WTC11 (cell line): ENCODE results near the gene TTC28. TPM values are rescaled to one million over a fixed set of nuclear protein-coding genes. Genes with fewer than 3 reads are reported as not detected.

ENCODE experiments used
- ATAC-seq: fragments of 200-7000 bp; cut with Tn5 transposase; 2 replicates; pipeline ENCODE4 v1.10.0; 2021; ENCODE audit warnings: mild to moderate bottlenecking, moderate library complexity
- CTCF ChIA-PET: fragments of 300-600 bp; sonication (Branson Sonifier 250); formaldehyde crosslinking; loops from one replicate; lab custom pipeline; 2021; ENCODE audit warnings: antibody characterized with exemption; lab: Charles Lee
- POLR2A ChIA-PET: fragments of 350-600 bp; sonication (Branson Sonifier 250); formaldehyde crosslinking; loops from one replicate; lab custom pipeline; 2021; ENCODE audit warnings: antibody characterized with exemption; lab: Charles Lee
- DNase-seq: peaks from one replicate; pipeline ENCODE4 v3.0.0; 2021; ENCODE audit warnings: low spot score
- H3K27ac Mint-ChIP-seq: 2 replicates; pipeline ENCODE4 v1.8.0; 2021; ENCODE audit warnings: mixed read lengths
- H3K27me3 Mint-ChIP-seq: 2 replicates; pipeline ENCODE4 v1.8.0; 2021; ENCODE audit warnings: low read depth, mild to moderate bottlenecking, moderate library complexity, mixed read lengths
- H3K36me3 Mint-ChIP-seq: 2 replicates; pipeline ENCODE4 v1.8.0; 2021; ENCODE audit warnings: mixed read lengths
- H3K4me1 Mint-ChIP-seq: 2 replicates; pipeline ENCODE4 v1.8.0; 2022; ENCODE audit warnings: mixed read lengths
- H3K4me3 Mint-ChIP-seq: 2 replicates; pipeline ENCODE4 v1.8.0; 2021; ENCODE audit warnings: mild to moderate bottlenecking, moderate library complexity, mixed read lengths
- H3K9me3 Mint-ChIP-seq: 2 replicates; pipeline ENCODE4 v1.8.0; 2021; ENCODE audit warnings: mixed read lengths
- HMGA2 ChIP-seq: fragments of 250-450 bp; sonication (Bioruptor Pico); IDR thresholded peaks from 2 replicates; pipeline ENCODE4 v1.4.0; 2021; ENCODE audit warnings: mild to moderate bottlenecking, moderate library complexity
- IRF2 ChIP-seq: sonication (generic); formaldehyde crosslinking; IDR thresholded peaks from 2 replicates; pipeline ENCODE4 v1.8.0; 2022; ENCODE audit warnings: low read depth, missing genetic modification reagents, borderline replicate concordance
- JUN ChIP-seq: sonication (generic); formaldehyde crosslinking; IDR thresholded peaks from 2 replicates; pipeline ENCODE4 v1.8.0; 2023; ENCODE audit warnings: mild to moderate bottlenecking, missing genetic modification reagents
- NR2C2 ChIP-seq: sonication (generic); formaldehyde crosslinking; IDR thresholded peaks from 2 replicates; pipeline ENCODE4 v1.8.0; 2022; ENCODE audit warnings: mild to moderate bottlenecking, missing genetic modification reagents
- NR3C1 ChIP-seq: sonication (generic); formaldehyde crosslinking; conservative IDR thresholded peaks from 2 replicates; pipeline ENCODE4 v1.8.1; 2023; ENCODE audit warnings: low read depth, mild to moderate bottlenecking, missing genetic modification reagents
- OVOL2 ChIP-seq: fragments of 250-450 bp; sonication (Bioruptor Pico); IDR thresholded peaks from 2 replicates; pipeline ENCODE4 v1.9.0; 2021; ENCODE audit warnings: mild to moderate bottlenecking, borderline replicate concordance
- RELA ChIP-seq: sonication (generic); formaldehyde crosslinking; IDR thresholded peaks from 2 replicates; pipeline ENCODE4 v1.8.1; 2022; ENCODE audit warnings: missing genetic modification reagents, mild to moderate bottlenecking, borderline replicate concordance
- SMAD3 ChIP-seq: sonication (generic); formaldehyde crosslinking; IDR thresholded peaks from 2 replicates; pipeline ENCODE4 v1.8.0; 2022; ENCODE audit warnings: missing genetic modification reagents, mild to moderate bottlenecking, borderline replicate concordance
- SMAD4 ChIP-seq: sonication (generic); formaldehyde crosslinking; IDR thresholded peaks from 2 replicates; pipeline ENCODE4 v1.8.0; 2022; ENCODE audit warnings: mild to moderate bottlenecking, missing genetic modification reagents
- total RNA-seq: library from RNA; stranded (reverse); gene quantifications from 3 replicates; pipeline ENCODE4 v1.2.3, GENCODE V29; 2021
- TF ChIP-seq, protein P1 (sequence below): sonication (generic); formaldehyde crosslinking; IDR thresholded peaks from 2 replicates; pipeline ENCODE4 v1.8.1; 2023; ENCODE audit warnings: mild to moderate bottlenecking, missing genetic modification reagents
- TF ChIP-seq, protein P2 (sequence below): sonication (generic); formaldehyde crosslinking; IDR thresholded peaks from 2 replicates; pipeline ENCODE4 v1.8.1; 2023; ENCODE audit warnings: mild to moderate bottlenecking, missing genetic modification reagents
- TF ChIP-seq, protein P3 (sequence below): fragments of 250-450 bp; sonication (Bioruptor Pico); IDR thresholded peaks from 2 replicates; pipeline ENCODE4 v1.9.0; 2021; ENCODE audit warnings: mild to moderate bottlenecking, borderline replicate concordance
- TF ChIP-seq, protein P4 (sequence below): sonication (generic); formaldehyde crosslinking; IDR thresholded peaks from 2 replicates; pipeline ENCODE4 v1.8.1; 2022; ENCODE audit warnings: low read depth, mild to moderate bottlenecking, moderate library complexity, missing genetic modification reagents, borderline replicate concordance
- TF ChIP-seq, protein P5 (sequence below): sonication (generic); formaldehyde crosslinking; IDR thresholded peaks from 2 replicates; pipeline ENCODE4 v1.8.1; 2022; ENCODE audit warnings: missing genetic modification reagents, borderline replicate concordance
- TF ChIP-seq, protein P6 (sequence below): sonication (generic); formaldehyde crosslinking; IDR thresholded peaks from 2 replicates; pipeline ENCODE4 v1.8.0; 2023; ENCODE audit warnings: missing genetic modification reagents

TTC28 gene
- total RNA-seq, 1 experiment from 2014 or later: 13.0 TPM

DNA sequence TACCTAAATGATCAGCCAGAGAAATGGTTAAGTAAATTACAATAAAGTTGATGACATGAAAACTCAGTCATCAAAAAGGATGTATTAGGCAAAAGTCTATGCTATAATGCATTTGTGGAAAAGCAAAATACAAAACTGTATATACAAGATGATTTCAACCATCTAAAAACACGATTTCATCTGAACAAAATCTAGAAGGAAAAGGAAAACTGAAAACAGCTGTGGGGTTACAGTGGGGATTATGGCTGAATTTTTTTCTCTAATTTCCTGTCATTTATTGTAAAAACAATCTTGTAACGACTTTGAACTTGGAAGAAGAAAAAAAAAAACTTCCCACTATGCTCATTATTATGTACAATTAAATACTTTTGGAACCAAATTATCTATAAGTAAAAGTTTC lies 31.7 kb upstream of the TTC28 start (continued):
- TF ChIP-seq, protein P1, sequence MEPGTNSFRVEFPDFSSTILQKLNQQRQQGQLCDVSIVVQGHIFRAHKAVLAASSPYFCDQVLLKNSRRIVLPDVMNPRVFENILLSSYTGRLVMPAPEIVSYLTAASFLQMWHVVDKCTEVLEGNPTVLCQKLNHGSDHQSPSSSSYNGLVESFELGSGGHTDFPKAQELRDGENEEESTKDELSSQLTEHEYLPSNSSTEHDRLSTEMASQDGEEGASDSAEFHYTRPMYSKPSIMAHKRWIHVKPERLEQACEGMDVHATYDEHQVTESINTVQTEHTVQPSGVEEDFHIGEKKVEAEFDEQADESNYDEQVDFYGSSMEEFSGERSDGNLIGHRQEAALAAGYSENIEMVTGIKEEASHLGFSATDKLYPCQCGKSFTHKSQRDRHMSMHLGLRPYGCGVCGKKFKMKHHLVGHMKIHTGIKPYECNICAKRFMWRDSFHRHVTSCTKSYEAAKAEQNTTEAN: no peak
- TF ChIP-seq NR2C2 (CRISPR knock-in tag) (no peak), RELA (CRISPR knock-in tag) (no peak)
- TF ChIP-seq, protein P2, sequence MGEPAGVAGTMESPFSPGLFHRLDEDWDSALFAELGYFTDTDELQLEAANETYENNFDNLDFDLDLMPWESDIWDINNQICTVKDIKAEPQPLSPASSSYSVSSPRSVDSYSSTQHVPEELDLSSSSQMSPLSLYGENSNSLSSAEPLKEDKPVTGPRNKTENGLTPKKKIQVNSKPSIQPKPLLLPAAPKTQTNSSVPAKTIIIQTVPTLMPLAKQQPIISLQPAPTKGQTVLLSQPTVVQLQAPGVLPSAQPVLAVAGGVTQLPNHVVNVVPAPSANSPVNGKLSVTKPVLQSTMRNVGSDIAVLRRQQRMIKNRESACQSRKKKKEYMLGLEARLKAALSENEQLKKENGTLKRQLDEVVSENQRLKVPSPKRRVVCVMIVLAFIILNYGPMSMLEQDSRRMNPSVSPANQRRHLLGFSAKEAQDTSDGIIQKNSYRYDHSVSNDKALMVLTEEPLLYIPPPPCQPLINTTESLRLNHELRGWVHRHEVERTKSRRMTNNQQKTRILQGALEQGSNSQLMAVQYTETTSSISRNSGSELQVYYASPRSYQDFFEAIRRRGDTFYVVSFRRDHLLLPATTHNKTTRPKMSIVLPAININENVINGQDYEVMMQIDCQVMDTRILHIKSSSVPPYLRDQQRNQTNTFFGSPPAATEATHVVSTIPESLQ: no peak

DNA sequence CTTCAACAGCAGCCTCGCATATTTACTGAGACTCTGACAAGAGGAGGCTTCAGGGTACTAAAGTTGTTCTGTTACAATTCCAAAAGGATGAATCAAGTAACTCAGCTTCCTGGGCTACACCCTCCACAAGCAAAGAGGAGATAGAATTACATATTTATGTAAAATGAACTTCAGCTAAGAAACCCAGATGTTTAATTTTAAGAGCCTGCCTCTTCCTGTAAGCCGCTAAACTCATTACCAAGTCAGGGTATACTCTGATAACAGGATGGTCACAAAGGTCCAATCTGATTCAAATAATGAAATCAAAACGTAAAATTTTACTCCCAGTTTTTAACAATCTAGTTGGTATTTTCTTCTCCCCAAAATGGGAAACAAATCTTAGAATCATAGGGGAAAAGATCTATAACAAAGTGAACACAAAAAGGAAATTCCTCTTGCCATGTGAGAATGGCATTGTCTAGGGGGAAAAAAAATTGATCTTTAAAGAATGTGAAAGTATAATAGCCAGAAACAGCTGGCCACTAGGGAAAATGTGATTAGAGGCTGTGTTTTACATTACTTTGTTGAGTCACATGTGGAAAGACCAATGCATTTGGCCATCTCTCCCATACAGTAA lies 31.0 kb upstream of the TTC28 start:
- ChIA-PET CTCF (no interaction called here), POLR2A (no interaction called here)
- no peak for ATAC-seq
- Mint-ChIP-seq H3K36me3 (peaks cover 74% of the 10 kb centered on the region), H3K27me3 (no peaks in the 10 kb centered on the region), H3K4me1 (no peaks in the 10 kb centered on the region), H3K4me3 (no peak overlapping the region), H3K9me3 (peaks cover 4% of the 10 kb centered on the region; the same call in 1 of the 2 replicates), H3K27ac (no peak overlapping the region)
- no peak for DNase-seq
- TF ChIP-seq, protein P3, sequence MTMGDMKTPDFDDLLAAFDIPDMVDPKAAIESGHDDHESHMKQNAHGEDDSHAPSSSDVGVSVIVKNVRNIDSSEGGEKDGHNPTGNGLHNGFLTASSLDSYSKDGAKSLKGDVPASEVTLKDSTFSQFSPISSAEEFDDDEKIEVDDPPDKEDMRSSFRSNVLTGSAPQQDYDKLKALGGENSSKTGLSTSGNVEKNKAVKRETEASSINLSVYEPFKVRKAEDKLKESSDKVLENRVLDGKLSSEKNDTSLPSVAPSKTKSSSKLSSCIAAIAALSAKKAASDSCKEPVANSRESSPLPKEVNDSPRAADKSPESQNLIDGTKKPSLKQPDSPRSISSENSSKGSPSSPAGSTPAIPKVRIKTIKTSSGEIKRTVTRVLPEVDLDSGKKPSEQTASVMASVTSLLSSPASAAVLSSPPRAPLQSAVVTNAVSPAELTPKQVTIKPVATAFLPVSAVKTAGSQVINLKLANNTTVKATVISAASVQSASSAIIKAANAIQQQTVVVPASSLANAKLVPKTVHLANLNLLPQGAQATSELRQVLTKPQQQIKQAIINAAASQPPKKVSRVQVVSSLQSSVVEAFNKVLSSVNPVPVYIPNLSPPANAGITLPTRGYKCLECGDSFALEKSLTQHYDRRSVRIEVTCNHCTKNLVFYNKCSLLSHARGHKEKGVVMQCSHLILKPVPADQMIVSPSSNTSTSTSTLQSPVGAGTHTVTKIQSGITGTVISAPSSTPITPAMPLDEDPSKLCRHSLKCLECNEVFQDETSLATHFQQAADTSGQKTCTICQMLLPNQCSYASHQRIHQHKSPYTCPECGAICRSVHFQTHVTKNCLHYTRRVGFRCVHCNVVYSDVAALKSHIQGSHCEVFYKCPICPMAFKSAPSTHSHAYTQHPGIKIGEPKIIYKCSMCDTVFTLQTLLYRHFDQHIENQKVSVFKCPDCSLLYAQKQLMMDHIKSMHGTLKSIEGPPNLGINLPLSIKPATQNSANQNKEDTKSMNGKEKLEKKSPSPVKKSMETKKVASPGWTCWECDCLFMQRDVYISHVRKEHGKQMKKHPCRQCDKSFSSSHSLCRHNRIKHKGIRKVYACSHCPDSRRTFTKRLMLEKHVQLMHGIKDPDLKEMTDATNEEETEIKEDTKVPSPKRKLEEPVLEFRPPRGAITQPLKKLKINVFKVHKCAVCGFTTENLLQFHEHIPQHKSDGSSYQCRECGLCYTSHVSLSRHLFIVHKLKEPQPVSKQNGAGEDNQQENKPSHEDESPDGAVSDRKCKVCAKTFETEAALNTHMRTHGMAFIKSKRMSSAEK (CRISPR knock-in tag): no peak
- TF ChIP-seq HMGA2 (CRISPR knock-in tag) (no peak), IRF2 (CRISPR knock-in tag) (no peak), SMAD3 (CRISPR knock-in tag) (no peak), SMAD4 (CRISPR knock-in tag) (no peak), OVOL2 (no peak), NR2C2 (CRISPR knock-in tag) (no peak), JUN (CRISPR knock-in tag) (no peak), NR3C1 (CRISPR knock-in tag) (no peak)
- TF ChIP-seq, protein P4, sequence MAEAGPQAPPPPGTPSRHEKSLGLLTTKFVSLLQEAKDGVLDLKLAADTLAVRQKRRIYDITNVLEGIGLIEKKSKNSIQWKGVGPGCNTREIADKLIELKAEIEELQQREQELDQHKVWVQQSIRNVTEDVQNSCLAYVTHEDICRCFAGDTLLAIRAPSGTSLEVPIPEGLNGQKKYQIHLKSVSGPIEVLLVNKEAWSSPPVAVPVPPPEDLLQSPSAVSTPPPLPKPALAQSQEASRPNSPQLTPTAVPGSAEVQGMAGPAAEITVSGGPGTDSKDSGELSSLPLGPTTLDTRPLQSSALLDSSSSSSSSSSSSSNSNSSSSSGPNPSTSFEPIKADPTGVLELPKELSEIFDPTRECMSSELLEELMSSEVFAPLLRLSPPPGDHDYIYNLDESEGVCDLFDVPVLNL: no peak
- TF ChIP-seq, protein P5, sequence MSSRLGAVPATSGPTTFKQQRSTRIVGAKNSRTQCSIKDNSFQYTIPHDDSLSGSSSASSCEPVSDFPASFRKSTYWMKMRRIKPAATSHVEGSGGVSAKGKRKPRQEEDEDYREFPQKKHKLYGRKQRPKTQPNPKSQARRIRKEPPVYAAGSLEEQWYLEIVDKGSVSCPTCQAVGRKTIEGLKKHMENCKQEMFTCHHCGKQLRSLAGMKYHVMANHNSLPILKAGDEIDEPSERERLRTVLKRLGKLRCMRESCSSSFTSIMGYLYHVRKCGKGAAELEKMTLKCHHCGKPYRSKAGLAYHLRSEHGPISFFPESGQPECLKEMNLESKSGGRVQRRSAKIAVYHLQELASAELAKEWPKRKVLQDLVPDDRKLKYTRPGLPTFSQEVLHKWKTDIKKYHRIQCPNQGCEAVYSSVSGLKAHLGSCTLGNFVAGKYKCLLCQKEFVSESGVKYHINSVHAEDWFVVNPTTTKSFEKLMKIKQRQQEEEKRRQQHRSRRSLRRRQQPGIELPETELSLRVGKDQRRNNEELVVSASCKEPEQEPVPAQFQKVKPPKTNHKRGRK: no peak
- TF ChIP-seq, protein P6, sequence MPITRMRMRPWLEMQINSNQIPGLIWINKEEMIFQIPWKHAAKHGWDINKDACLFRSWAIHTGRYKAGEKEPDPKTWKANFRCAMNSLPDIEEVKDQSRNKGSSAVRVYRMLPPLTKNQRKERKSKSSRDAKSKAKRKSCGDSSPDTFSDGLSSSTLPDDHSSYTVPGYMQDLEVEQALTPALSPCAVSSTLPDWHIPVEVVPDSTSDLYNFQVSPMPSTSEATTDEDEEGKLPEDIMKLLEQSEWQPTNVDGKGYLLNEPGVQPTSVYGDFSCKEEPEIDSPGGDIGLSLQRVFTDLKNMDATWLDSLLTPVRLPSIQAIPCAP: no peak
